NCI-H2196 treated with DMSO at 0.1 percent for 48 hours (cell line): Measurements from ENCODE around the gene PEAK1.
"Not testable (repeated sequence)": the region's sequence is repeated elsewhere in the genome, so short reads cannot be mapped to it uniquely, and the experiment has no call there.

Experiments
- DNase-seq: peaks from one replicate; lab custom pipeline; 2025; ENCODE audit not compliant: unreplicated experiment; lab: John Stamatoyannopoulos, UW

The PEAK1 gene

DNA sequence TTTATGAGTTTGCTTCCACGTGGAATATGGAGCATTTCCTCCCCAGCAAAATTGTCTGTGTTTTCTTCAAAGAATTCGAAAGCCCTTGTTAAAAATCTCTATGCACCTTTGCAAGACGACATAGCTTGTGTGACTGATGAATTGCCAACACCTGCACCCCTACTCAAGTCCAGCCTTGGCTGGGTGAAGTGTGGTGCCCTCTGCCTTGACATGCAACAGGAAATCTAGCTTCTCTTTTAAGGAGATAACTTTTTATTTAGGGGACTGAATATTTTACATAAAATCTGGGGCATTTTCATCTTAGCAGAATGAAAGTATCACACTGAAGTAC is 1.4 kb upstream of the PEAK1 start:
- no peak for DNase-seq

DNA sequence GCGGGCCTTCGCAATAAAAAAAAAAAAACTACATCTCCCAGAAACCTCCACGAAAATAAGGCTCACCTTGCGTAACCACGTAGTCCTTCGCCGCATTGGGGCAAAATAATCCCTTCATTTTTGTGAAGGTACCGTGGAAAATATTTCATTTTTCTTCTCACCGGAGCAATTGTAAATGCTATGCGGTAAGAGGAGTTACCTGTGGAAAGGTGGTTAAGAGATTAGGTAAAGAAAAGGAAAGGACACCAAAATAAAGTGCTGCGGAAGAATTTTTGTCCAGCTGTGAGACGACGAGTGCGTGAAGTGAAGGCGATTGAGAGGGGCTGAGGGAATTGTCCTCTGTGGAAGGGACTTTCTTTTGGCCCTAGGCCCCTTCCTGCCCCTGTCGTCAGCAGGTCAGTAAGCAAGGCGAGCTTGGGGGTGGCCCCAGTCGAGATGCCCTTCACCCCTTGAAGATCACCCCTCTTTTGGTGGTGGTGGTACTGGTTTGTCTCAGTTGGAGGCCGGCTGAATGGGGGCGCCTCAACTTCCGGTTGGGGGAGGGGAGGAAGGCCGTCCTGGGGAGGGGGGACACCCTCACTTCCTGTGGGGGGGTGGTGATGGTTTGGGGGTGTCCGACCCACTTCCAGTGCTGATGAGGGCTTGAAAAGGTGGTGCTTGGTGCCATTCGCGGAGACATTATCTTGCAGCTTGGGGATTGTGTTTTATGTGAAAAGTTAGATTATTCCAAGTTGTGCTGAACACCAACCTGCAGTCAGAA is 886 bp upstream of the PEAK1 start, which contains the start of gene HMG20A:
HMG20A (plus strand) TSS at position 279 of the 760 bp plus-strand sequence. CDS start 37,520 bp downstream, outside the sequence.
- peak; percentile 68 for DNase-seq

DNA sequence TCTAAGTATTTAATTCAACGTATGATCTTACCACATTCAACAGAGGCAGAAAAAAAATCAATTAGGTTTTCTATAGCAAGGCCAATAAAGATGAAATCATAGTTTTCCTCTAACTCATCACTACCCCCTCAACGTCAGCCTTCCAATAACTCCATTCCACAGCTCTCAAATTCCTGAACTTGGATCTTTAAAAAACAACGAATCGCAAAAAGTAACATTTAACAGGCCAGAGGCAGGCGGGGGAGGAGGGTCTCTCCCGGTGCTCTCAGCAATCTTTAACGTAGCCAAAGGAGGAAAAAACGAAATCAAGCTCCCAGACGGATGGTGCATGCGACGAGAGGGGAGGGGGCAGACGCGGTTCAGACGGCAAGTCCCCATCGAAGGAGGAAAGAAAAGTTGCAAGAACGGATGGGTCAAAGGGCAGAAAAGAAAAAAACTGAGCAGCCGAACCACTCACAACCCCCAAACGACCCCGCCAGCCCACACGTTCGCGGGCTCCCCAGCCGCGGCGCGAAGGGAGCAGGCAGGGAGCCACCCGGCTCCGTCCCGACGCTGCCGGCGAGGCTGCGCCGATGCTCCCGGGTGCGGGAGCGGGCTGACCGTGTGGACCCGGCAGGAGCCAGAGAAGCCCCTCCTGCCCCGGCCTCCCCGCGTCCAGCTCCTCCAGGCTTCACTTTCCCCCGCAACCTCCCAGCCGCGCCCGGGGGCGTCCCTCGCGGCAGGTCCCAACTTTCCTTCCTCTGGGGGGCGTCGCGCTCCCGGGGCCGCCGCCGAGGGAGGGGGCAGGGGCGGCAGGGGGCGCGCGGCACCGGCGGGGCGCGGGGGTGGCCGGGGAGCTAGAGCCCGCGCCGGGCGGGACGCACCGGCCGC is 703 bp downstream of the PEAK1 start:
- DNase-seq, result no peak

DNA sequence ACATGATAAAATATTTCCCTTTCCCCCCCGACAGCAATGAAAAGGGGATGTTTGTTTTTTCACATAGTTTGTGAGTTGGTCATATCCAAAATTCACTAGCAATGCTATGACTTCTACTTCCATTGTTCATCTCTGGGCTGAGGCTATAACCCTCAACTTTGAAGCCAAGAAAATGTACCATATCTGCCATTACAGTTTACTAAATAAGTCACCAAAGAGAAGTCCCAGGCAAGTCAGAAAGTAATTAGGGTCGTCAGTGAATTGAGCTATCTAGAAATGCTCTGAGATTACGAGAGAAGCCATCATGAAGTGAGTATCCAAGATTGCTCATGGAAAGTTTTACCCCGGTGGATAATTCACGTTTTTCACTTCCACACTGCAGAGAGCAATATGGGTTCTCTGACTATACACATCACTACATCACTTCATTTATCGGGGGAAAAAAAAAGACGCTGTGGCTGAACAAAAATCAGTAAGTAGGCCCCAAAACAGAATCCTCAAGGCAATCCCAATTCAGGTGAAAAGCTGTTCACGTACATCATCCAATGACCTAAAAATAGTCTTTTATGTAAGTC is 1.4 kb downstream of the PEAK1 start:
- no peak for DNase-seq

DNA sequence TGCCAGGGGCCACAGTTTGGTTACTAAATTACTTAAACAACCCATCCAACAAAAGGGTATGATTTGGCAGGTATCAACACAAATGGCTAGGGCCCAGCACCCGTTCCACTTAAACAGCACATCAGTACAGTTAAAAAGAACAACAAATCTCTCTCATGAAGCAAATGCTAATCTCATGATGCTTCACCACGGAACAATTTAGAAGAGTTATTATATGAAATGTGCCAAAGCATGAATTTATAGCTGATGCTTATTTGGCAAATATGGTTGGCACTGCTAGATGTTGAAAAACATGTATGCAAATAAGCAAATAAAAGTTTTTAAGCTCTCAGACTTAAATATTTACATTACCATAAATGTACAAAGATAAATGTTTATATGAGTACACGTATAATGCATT is 2.3 kb downstream of the PEAK1 start:
- DNase-seq, result no peak

DNA sequence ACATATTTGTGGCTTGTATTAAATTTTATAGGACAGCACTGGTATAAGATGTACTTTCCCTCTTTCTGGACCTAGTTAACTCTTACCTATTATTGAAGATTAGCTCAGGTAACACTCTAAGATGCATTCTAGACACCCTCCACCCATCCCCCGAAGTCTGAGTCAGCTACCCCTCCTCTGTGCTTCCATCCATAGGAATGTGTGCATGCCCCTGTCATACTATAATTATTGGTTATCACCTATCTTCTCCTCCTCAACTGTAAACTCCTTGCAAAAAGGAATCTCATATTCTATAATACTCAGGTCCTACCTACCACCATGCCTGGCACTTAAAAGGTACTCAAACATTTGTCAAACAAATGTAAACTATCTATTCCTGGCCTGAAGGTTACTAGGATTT is 3.0 kb downstream of the PEAK1 start:
- no peak for DNase-seq

DNA sequence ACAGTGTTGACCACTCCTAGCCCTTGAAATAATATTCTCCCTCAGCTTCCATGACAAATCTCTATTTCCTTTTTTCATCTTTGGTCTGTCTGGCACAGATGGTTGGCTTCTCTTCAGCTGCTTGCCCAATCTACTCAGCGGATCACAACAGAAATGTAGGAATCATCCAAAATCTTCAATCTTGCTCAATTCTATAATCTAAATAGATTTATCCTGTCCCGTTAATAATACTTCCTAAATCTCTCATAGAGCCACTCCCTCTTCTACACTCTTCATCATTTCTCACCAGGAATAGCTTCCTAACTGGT is 3.8 kb downstream of the PEAK1 start:
- DNase-seq, result no peak

DNA sequence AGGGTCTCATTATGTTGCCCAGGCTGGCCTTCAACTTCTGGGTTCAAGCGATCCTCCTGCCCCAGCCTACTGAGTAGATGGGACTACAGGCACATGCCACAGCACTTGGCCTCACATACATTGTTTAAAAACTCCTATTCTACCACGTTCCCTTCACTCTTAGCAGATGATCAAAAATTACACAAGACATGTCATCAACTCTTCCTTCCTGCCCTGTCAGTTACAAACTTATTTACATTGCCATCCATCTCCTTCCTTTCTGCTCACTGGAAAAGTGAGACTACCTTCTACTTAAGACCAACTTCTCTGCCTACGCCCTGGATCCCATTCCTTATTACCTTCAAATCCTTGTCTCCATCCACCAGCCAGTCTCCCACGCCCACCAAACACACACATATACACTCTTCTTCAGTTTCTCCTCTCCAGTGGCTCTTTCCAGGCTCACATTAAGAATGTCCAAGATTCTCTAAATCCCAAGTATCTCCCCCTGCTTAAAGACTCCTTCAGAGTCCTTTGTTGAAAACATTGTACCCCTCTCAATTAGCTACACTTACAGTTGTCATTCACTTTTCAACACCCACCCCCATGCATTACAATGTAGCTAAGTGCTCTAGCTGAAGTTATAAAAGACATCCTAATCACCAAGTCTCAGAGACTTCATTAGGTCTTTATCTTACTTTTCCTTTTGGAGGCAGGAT is 4.3 kb downstream of the PEAK1 start:
- DNase-seq, result no peak

DNA sequence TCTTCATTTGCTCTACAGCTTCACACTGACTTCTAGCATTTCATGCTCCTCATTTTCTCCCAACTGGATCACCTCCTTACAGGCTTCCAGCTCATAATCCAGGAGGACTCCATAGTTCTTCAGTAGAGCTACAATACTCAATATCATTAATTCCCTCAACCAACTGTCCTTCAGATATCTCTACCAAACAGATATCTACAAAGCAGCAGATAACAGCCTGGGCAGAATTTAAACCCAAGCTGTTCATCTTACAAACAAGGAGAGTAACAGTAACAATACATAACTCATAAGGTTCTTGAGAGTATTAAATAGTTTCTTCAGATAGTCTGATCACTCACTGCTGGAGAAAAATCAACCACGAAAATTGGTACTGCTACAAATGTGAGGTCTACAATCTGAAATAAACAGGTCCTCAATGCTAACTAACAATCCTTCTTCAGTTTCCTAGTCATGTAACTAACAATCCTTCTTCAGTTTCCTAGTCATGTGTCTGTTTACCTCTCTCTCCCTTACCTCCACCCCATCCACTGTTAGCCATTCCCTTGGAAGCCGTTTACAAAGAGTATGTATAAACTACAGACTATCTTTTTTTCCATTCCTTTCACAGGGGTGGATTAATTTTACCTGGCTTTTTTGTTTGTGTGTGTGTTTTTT is 5.0 kb downstream of the PEAK1 start:
- DNase-seq, result no peak

DNA sequence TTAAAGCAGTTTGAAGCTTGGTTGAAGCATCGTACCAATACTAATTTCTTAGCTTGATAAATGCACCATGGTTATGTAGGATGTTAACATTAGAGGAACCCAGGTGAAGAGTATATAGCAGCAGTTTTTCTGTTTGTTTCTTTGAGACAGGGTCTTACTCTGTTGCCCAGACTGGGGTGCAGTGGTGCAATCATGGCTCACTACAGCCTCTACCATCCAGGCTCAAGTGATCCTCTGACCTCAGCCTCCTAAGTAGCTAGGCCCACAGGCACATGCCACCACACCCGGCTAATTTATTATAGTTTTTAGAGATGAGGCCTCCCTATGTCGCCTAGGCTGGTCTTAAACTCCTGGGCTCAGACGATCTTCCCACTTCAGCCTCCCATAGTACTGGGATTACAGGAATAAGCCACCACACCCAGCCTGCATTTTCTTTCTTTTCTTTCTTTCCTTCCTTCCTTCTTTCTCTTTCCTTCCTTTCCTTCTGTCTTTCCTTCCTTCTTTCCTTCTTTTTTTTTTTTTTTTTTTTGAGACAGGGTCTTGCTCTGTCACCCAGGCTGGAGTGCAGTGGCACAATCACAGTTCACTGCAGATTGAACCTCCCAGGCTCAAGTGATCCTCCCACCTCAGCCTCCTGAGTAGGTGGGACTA is 6.1 kb downstream of the PEAK1 start:
- DNase-seq, result no peak

DNA sequence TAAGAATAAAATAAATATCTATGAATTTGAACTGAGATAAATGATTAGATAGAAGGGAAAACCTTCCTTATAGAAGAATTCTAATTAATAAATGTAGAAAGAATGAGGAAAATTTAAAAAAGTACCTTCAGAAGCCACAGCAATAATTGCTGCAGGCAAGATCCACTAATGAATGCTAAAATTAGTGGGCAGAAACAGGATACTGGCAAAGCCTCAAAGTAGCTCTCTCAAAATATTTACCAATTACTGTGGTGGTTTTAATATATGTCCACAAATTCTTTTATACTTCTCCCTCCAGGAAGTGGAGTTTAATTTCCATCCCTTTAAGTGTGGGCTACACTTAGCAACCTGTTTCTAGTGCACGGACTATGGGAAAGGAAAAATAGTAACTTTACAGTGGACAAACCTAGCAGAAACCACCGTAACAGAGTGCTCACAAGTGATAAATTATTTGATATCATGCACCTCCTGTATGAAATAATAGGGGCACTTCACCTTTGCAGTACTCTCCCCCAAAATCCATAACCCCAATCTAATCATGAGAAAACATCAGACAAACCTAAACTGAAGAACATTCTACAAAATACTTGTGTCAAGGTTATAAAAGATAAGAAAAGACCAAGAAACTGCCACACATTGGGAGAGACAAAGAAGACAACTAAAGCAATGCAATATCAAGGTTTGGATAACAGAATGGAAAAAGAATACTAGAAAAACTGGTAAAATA is 6.8 kb downstream of the PEAK1 start:
- DNase-seq, result no peak

DNA sequence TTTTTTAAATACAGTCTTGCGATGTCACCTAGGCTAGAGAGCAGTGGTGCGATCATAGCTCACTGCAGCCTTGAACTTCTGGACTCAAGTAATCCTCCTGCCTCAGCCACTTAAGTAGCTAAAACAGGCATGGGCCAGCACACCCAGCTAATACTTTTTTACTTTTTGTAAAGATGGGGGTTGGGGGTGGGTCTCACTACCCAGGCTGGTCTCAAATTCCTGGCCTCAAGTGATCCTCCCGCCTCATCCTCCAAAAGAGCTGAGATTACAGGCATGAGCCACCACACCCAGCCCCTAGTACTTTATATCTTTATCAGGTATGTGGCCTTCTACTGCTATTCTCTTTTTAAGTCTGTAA is 8.3 kb downstream of the PEAK1 start:
- DNase-seq, result no peak

DNA sequence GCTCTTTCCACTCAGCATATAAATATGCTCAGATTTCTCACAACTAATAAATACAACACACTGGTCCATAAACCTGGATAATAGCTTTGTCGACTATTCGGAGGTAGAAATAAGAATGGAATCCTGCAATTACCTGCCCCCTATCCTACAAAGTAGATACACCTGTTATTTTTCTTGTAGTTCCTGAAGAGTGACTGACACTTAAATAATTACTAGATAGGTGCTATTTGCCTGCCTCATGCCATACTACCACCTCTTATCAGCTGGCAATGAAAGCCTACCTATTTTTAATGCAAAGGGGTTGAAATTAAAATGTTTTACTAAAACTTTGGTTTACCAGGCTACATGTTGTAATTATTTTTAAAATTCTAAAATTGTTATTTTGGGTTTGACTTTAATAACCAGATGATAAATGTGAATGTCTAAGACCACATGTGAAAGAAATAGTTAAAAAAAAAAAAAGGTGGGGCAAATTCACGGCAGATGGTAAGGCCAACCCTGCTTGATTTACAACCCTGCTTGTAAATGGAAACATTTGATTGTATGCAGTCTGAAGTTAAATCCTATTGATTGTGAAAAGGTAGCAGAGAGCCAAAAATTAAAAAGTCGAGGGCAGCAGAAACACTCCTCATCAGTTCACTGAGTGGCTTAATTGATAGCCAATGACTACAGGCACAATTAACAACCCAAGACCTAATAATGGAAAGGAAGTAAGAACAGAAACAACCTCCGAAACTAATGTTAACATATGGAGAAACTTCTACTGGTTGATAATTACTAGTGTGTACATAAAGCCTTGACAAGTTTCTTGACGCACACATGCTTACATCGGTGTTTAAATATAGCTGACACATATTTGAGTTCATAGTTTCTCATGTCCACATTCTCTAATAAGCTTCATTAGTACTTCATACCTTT is 8.9 kb downstream of the PEAK1 start:
- DNase-seq, result no peak

DNA sequence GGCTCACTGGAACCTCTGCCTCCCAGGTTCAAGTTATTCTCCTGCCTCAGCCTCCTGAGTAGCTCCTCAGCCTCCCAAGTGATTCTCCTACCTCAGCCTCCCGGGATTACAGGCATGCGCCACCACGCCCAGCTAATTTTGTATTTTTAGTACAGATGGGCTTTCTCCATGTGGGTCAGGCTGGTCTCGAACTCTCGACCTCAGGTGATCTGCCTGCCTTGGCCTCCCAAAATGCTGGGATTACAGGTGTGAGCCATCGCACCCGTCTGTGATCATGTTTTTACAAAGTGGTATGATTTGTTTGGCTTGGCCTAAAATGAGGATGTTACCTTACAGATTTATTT is 9.8 kb downstream of the PEAK1 start:
- not testable (repeated sequence) for DNase-seq

DNA sequence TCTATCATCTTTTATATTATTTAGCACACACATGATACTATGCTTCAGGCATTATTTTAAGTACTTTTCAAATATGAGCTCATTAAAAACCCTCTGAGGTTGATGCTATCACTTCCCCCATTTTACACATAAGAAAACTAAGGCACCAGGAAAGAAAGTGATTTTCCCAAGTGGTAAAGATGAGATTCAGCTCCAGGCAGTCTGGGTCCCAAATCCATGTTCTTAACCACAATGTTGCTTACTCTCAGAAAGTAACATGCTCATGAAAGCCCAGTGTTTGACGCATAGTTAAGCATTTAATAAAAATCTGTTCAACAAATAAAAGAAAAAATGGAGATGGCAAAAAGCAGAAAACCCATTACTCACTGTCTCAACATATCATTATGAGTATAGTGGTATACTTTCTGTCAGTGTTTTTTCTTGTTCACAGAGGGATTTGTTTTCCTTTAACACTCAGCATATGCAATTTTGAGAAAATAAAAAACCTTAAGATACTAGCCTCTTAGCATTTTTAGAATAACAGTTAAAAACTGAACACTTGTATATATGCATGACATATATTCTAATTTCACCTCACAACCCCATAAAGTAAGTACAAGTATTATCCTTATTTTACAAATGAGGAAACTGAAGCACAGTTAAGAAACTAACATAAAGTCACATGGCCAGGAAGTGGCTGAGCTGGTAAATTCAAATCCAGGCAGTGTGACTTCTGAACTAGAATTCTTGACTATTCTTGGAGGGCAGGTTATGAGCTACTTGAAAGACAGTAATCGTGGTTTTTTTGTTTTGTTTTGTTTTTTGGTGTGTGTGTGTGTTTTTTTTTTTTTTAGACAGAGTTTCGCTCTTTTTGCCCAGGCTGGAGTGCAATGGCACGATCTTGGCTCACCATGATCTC is 10.4 kb downstream of the PEAK1 start:
- no peak for DNase-seq

DNA sequence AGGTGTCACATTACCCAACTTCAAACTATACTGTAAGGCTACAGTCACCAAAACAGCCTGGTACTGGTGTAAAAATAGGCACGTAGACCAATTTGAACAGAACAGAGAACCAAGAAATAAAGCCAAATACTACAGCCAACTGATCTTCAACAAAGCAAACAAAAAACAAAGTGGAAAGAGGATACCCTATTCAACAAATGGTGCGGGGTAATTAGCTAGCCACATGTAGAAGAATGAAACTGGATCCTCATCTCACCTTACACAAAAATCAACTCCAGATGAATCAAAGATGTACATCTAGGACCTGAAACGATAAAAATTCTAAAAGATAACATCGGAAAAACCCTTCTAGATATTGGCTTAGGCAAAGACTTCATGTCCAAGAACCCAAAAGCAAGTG is 13.1 kb downstream of the PEAK1 start:
- DNase-seq, result no peak

DNA sequence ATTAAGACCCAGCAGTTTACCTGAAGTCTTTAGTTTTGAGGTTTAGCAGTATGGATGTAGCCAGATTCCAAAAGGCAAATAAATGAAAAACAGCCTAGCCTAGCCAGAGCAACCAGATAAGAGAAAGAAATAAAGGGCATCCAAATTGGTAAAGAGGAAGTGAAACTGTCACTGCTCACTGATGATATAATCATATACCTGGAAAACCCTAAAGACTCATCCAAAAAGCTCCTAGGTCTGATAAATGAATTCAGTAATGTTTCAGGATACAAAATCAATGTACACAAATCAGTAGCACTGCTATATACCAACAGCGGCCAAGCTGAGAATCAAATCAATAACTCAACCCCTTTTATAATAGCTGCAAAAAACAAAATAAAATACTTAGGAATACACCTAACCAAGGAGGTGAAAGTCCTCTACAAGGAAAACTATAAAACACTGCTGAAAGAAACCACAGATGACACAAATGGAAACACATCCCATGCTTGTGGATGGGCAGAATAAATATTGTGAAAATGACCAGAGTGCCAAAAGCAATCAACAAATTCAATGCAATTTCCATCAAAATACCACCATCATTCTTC is 13.6 kb downstream of the PEAK1 start:
- DNase-seq, result not testable (repeated sequence)
